ENCODE results near the gene FMNL2. TPM values are rescaled to one million over a fixed set of nuclear protein-coding genes. Genes with fewer than 3 reads are reported as not detected.

The FMNL2 gene
- total RNA-seq, 1 experiment from 2014 or later, result 38.2 TPM

DNA sequence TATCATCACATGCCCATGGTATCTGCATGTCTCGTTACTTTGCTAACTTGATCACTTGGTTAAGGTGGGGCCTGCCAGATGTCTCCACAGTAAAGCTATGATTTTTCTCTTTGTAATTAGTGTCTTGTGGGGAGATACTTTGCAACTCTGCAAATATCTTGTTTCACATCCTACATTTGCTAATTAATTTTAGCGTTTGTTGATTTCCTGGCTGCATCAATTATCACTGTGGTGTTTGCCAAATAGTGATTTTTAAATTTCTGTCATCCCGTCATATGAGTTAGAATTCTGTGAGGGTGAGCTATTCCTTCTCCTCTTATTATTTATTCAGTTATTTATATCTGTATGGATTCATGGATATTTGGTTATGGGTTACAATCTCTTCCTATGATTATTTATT is 161.4 kb downstream of the FMNL2 start:
- Mint-ChIP-seq H3K4me3 (ENCODE audit: unreplicated experiment) (no peak overlapping the region), H3K36me3 (ENCODE audit: insufficient read depth, unreplicated experiment) (peaks cover 3% of the 10 kb centered on the region), H3K9me3 (ENCODE audit: unreplicated experiment) (peaks cover 11% of the 10 kb centered on the region), H3K27me3 (ENCODE audit: insufficient read depth, unreplicated experiment) (no peaks in the 10 kb centered on the region), H3K27ac (ENCODE audit: unreplicated experiment) (peak overlapping the region; percentile 25), H3K4me1 (ENCODE audit: low read depth, unreplicated experiment) (peaks cover 38% of the 10 kb centered on the region)
- intact Hi-C loops (cut with micrococcal nuclease; ENCODE audit: unreplicated experiment), result no loop called here
- no peak for DNase-seq
- TF ChIP-seq CTCF (IDR thresholded peaks at IDR 0.05; ENCODE audit: insufficient read depth in 1 of 2, low read depth in 1 of 2, low read length in 1 of 2, severe bottlenecking in 1 of 2, unreplicated experiment in 1 of 2), result no peak
- H3K36me3 ChIP-seq (ENCODE audit: control insufficient read depth, insufficient read depth, low read length), result no peaks in the 10 kb centered on the region
- no TSS peak for BruUV-seq (replicated peaks)
- ChIA-PET CTCF (no interaction called here), POLR2A (no interaction called here)
- H3K4me1 ChIP-seq, result peaks cover 21% of the 10 kb centered on the region
- no peaks in the 10 kb centered on the region for H3K9me3 ChIP-seq
- H3K27me3 ChIP-seq (replicated peaks; ENCODE audit: control insufficient read depth, insufficient read depth, low read length), result no peaks in the 10 kb centered on the region
- H3K4me3 ChIP-seq (ENCODE audit: low read depth, low read length), result no peak overlapping the region

DNA sequence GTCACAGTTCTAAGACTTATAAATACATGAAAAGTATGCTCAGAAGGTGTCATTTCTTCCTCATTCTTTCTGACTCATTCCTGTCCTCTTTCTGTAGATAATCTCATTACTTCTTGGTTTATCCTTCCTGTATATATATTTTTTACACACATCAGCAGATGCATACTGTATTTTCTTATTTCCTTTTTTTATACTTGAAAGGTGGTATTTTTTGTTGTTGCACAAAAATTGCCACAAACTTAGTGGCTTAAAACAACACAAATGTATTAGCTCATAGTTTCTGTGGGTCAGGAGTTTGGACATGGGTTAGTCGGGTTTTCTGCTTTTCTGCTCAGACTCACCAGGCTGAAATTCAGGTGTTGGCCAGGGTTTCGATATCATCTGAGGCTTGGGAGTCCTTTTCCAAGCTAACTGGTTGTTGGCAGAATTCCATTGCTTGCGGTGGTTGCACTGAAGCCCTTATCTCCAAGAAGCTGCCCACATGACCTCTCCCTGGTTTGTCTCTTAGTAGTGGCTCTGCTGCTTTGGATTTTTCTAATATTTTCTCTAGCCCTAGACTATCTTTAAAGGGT is 162.6 kb downstream of the FMNL2 start:
- ChIA-PET CTCF (no interaction called here), POLR2A (no interaction called here)
- Mint-ChIP-seq H3K4me1 (ENCODE audit: low read depth, unreplicated experiment) (peaks cover 39% of the 10 kb centered on the region), H3K27me3 (ENCODE audit: insufficient read depth, unreplicated experiment) (no peaks in the 10 kb centered on the region), H3K36me3 (ENCODE audit: insufficient read depth, unreplicated experiment) (peaks cover 6% of the 10 kb centered on the region), H3K9me3 (ENCODE audit: unreplicated experiment) (peaks cover 16% of the 10 kb centered on the region), H3K27ac (ENCODE audit: unreplicated experiment) (peak overlapping the region; percentile 25), H3K4me3 (ENCODE audit: unreplicated experiment) (peak overlapping the region; percentile 35)
- peak; percentile 31 to 69 for DNase-seq
- no peak for TF ChIP-seq CTCF (IDR thresholded peaks at IDR 0.05; ENCODE audit: insufficient read depth in 1 of 2, low read depth in 1 of 2, low read length in 1 of 2, severe bottlenecking in 1 of 2, unreplicated experiment in 1 of 2)
- BruUV-seq (replicated peaks), result no TSS peak
- intact Hi-C loops (cut with micrococcal nuclease; ENCODE audit: unreplicated experiment), result no loop called here
- H3K9me3 ChIP-seq, result no peaks in the 10 kb centered on the region
- no peak overlapping the region for H3K4me3 ChIP-seq (ENCODE audit: low read depth, low read length)
- H3K36me3 ChIP-seq (ENCODE audit: control insufficient read depth, insufficient read depth, low read length), result no peaks in the 10 kb centered on the region
- H3K27me3 ChIP-seq (replicated peaks; ENCODE audit: control insufficient read depth, insufficient read depth, low read length), result no peaks in the 10 kb centered on the region
- peaks cover 21% of the 10 kb centered on the region for H3K4me1 ChIP-seq

DNA sequence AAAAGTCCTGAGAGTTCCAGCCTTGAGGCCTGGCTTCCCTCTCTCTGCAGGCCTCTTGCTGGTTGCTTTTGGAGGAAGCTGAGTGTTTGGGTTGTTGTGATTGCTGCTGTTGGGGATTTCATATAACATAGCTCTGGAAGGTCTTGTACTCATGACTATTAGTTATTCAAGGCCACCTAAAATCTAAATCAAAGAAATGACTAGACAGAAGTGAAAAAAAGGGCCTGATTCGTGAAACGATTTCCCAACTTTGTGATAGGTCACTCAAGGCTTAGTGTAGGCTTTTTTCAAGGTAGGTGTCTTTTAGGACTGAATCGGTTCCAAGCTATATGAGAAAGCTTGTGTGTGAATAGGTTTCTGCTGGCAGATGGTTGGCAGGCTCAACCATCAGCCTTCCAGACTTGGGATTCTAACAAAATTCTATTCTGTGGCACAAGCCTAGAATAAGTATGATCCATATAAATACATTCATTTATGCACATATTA is 164.4 kb downstream of the FMNL2 start:
- H3K36me3 Mint-ChIP-seq (ENCODE audit: insufficient read depth, unreplicated experiment), result peaks cover 6% of the 10 kb centered on the region
- TF ChIP-seq CTCF (IDR thresholded peaks at IDR 0.05; ENCODE audit: insufficient read depth in 1 of 2, low read depth in 1 of 2, low read length in 1 of 2, severe bottlenecking in 1 of 2, unreplicated experiment in 1 of 2), result no peak
- H3K4me3 ChIP-seq (ENCODE audit: low read depth, low read length), result no peak overlapping the region
- H3K9me3 ChIP-seq, result no peaks in the 10 kb centered on the region
- CTCF ChIA-PET, result no interaction called here
- no peaks in the 10 kb centered on the region for H3K36me3 ChIP-seq (ENCODE audit: control insufficient read depth, insufficient read depth, low read length)
- H3K27ac Mint-ChIP-seq (ENCODE audit: unreplicated experiment), result no peak overlapping the region
- no peaks in the 10 kb centered on the region for H3K27me3 ChIP-seq (replicated peaks; ENCODE audit: control insufficient read depth, insufficient read depth, low read length)
- H3K4me1 ChIP-seq, result peaks cover 21% of the 10 kb centered on the region
- H3K4me3 Mint-ChIP-seq (ENCODE audit: unreplicated experiment), result no peak overlapping the region
- POLR2A ChIA-PET, result no interaction called here
- peaks cover 29% of the 10 kb centered on the region for H3K9me3 Mint-ChIP-seq (ENCODE audit: unreplicated experiment)
- H3K27me3 Mint-ChIP-seq (ENCODE audit: insufficient read depth, unreplicated experiment), result no peaks in the 10 kb centered on the region
- intact Hi-C loops (cut with micrococcal nuclease; ENCODE audit: unreplicated experiment), result no loop called here
- no peak for DNase-seq
- no TSS peak for BruUV-seq (replicated peaks)
- H3K4me1 Mint-ChIP-seq (ENCODE audit: low read depth, unreplicated experiment), result peaks cover 42% of the 10 kb centered on the region
